C4-2B (cell line): Measurements from ENCODE around the gene RUSF1.

Experiments used
- CTCF ChIP-seq: fragments of 450-650 bp; conservative IDR thresholded peaks from 2 replicates; pipeline ENCODE4 v1.5.1; 2017; ENCODE audit warnings: mild to moderate bottlenecking
- ZFX ChIP-seq: fragments of 450-650 bp; IDR thresholded peaks from 2 replicates; pipeline ENCODE4 v1.6.1; 2017

DNA sequence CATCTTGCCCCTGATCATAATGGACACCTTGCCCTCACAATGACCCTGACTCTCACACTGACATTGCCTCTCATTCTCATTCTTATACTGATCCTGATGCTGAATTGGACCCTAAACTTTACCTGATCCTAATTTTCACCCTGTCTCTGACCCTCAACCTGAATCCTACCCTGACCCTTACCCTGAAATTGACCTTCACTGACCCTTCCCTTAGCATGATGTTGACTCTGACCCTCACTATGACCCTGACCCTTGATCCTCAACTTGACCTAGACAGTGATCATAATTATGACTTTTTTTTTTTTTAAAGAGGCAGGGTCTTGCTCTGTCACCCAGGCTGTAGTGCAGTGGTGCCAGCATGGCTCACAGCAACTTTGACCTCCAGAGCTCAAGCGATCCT lies 22.9 kb upstream of the RUSF1 start:
- TF ChIP-seq CTCF, result no peak
- TF ChIP-seq ZFX, result no peak
